Spleen (tissue), 11 donors: Measurements from ENCODE around the gene C1orf174. TPM values are rescaled to one million over a fixed set of nuclear protein-coding genes. Genes with fewer than 3 reads are reported as not detected.

ENCODE experiments used
- DNase-seq: peaks from one replicate; pipeline ENCODE4 v3.0.0-alpha.2; 2020
- H3K27ac ChIP-seq, 8 donors: fragments of 200-600 bp; sonication (generic) in 7 of 8; 1 replicate in 4 of 8; 2 replicates in 4 of 8; pipeline versions ENCODE4 v1.5.0 to v1.8.0; 2016 to 2021; ENCODE audit warnings: inconsistent platforms in 4 of 8, mild to moderate bottlenecking in 4 of 8, moderate library complexity in 1 of 8
- H3K27me3 ChIP-seq, 7 donors: fragments of 200-600 bp; sonication (generic) in 6 of 7; replicated peaks in 1 of 7; 1 replicate in 4 of 7; 2 replicates in 3 of 7; pipeline versions ENCODE4 v1.5.0 to v1.8.0; 2016 to 2021; ENCODE audit warnings: inconsistent platforms in 3 of 7, mild to moderate bottlenecking in 1 of 7
- H3K36me3 ChIP-seq, 6 donors: fragments of 200-600 bp; sonication (generic) in 5 of 6; 1 replicate in 4 of 6; 2 replicates in 2 of 6; pipeline versions ENCODE4 v1.5.0 to v1.8.0; 2016 to 2021; ENCODE audit warnings: inconsistent platforms in 2 of 6
- H3K4me1 ChIP-seq, 6 donors: fragments of 200-600 bp; sonication (generic) in 5 of 6; 1 replicate in 3 of 6; 2 replicates in 3 of 6; pipeline versions ENCODE4 v1.5.0 to v1.8.0; 2016 to 2021; ENCODE audit warnings: inconsistent platforms in 3 of 6
- H3K4me3 ChIP-seq, 8 donors: fragments of 200-600 bp; sonication (generic) in 7 of 8; 1 replicate in 4 of 8; 2 replicates in 4 of 8; pipeline versions ENCODE4 v1.5.0 to v1.8.0; 2016 to 2021; ENCODE audit warnings: inconsistent platforms in 4 of 8, mild to moderate bottlenecking in 4 of 8, moderate library complexity in 2 of 8
- H3K9me3 ChIP-seq, 8 donors: fragments of 200-600 bp; sonication (generic) in 7 of 8; 1 replicate in 4 of 8; 2 replicates in 4 of 8; pipeline versions ENCODE4 v1.5.0 to v1.8.0; 2016 to 2021; ENCODE audit warnings: inconsistent platforms in 4 of 8
- POLR2A ChIP-seq, 3 donors: fragments of 450-650 bp; IDR thresholded peaks; one replicate each; pipeline ENCODE4 v1.5.1; 2017; ENCODE audit warnings: antibody characterized with exemption in 3 of 3, mild to moderate bottlenecking in 1 of 3
- POLR2AphosphoS5 ChIP-seq, 3 donors: sonication (generic); formaldehyde crosslinking; IDR thresholded peaks; one replicate each; pipeline ENCODE4 v1.5.1; 2017; ENCODE audit warnings: antibody characterized with exemption in 3 of 3
- WGBS, 5 donors: extraction: QIAGEN DNeasy Blood & Tissue Kit in 3 of 5; methylation state at CpG; one replicate each; pipeline versions ENCODE4 v1.1.5 to v1.1.7; 2013 to 2018; 5-methylcytosine and 5-hydroxymethylcytosine counted together
- intact Hi-C: fragments of 100-400 bp; cut with DNase I; formaldehyde crosslinking; loops from one replicate; pipeline ENCODE4 v1.15.0; 2023; ENCODE audit warnings: low total_unique reads
- polyA plus RNA-seq, 3 donors: library from polyadenylated mRNA; stranded (reverse); fragments of 200-250 nt; gene quantifications; one replicate each; pipeline ENCODE4 v1.2.1, GENCODE V29; 2013
- total RNA-seq, 7 donors: library from RNA; depleted of rRNA in 3 of 7; stranded (reverse); fragments of >200 nt in 3 of 7; fragmentation: NEBNext Ultra II Directional in 4 of 7; extraction: Animal tissue kit (Norgen Biotek cat#: 25700) in 4 of 7; gene quantifications; one replicate each; pipeline versions ENCODE4 v1.1.0 to v1.2.1, GENCODE V29; 2016 to 2021
- TF ChIP-seq, protein P1 (sequence below), 11 experiments: fragments of 200-600 bp in 7 of 11; fragments of 450-650 bp in 4 of 11; sonication (generic) in 4 of 11; IDR thresholded peaks in 8 of 11; conservative IDR thresholded peaks in 3 of 11; 1 replicate in 7 of 11; 2 replicates in 4 of 11; pipeline versions ENCODE4 v1.4.0 to v1.8.0; 2016 to 2021; ENCODE audit warnings: antibody characterized with exemption in 11 of 11, inconsistent platforms in 4 of 11, mild to moderate bottlenecking in 1 of 11
- donor health status: healthy with polysubstance abuse.
- donor health status: DM: no; HTN: no; CAD: no; lungs with moderate emphysema.
- donor health status: DM: no; HTN: no; CAD: no.
- donor health status: Bipolar disorder and iron deficiency.
- donor health status: healthy.
- donor health status: DM: no; HTN: no; CAD: no.
- donor health status: DM: yes; HTN: yes; CAD: no.

C1orf174 gene
- total and polyA plus RNA-seq, 10 donors, result 14.9 to 34.5 (median 21.8) TPM

DNA sequence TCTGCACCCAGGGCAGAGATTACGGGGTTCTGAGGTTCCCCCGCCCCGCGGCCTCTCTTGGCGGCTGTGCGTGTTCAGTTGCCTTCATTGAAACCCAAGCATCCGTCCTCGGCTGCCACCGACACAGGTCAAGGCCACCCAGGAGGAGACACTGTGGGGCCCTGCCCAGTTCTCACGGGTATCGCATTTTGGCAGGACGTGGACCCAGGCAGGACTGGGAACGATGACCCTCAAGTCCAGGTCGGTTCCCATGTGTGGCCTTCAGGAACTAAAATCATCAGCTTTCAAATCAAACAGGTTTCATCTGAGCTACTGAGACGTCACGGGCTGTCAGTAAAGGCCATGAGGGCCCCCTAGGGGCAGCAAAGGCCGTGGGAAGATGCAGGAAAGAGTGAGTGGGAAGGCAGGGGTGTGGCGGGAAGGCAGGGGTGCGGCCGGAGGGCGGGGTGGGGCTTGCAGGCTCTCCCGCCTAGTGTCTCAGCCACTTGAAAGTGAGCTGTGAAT is 7.0 kb upstream of the C1orf174 start:
- Histone ChIP-seq H3K9me3 (no peaks in the 10 kb centered on the region), H3K4me3 (no peak overlapping the region), H3K4me1 (peaks cover 0 to 71% (median 23%) of the 10 kb centered on the region in 6 donors), H3K27ac (no peak overlapping the region), H3K36me3 (no peaks in the 10 kb centered on the region), H3K27me3 (peaks cover 0 to 20% (median 4%) of the 10 kb centered on the region in 7 donors)
- 54 to 63% (median 61%) methylated on average over 21 to 22 of the region's 22 CpGs for WGBS, 5 donors
- DNase-seq, result peak; percentile 78
- TF ChIP-seq POLR2A (IDR thresholded peaks at IDR 0.05) (no peak), POLR2AphosphoS5 (IDR thresholded peaks at IDR 0.05) (peak in 1 of 3 donors; percentile 9)
- TF ChIP-seq, protein P1, sequence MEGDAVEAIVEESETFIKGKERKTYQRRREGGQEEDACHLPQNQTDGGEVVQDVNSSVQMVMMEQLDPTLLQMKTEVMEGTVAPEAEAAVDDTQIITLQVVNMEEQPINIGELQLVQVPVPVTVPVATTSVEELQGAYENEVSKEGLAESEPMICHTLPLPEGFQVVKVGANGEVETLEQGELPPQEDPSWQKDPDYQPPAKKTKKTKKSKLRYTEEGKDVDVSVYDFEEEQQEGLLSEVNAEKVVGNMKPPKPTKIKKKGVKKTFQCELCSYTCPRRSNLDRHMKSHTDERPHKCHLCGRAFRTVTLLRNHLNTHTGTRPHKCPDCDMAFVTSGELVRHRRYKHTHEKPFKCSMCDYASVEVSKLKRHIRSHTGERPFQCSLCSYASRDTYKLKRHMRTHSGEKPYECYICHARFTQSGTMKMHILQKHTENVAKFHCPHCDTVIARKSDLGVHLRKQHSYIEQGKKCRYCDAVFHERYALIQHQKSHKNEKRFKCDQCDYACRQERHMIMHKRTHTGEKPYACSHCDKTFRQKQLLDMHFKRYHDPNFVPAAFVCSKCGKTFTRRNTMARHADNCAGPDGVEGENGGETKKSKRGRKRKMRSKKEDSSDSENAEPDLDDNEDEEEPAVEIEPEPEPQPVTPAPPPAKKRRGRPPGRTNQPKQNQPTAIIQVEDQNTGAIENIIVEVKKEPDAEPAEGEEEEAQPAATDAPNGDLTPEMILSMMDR (IDR thresholded peaks at IDR 0.05 in 8 of 11, conservative IDR thresholded peaks at IDR 0.05 in 3 of 11), result peak in 4 of 11 experiments; percentile 9 to 31 (median 21)
- intact Hi-C loops, result no loop called here

DNA sequence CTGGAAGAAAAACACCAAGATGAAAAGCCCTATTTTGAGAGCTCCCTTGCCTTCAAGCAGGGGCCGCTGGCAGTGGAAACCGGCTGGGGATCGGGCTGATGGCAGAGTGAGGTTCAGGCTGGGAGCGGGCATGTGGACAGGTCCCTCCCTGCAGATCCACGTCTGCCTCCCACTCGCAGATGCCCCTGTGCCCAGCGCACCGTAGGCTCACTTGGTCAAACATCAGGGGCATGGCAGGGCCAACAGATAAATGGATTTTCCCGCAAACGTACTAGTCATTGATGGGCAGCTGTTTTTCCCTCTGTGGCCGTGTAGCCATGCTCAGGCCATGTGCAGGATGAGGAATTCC is 6.6 kb upstream of the C1orf174 start:
- DNase-seq, result peak; percentile 66
- WGBS, 5 donors, result 84 to 97% (median 87%) methylated on average over 10 to 11 of the region's 11 CpGs
- intact Hi-C loops, result no loop called here

DNA sequence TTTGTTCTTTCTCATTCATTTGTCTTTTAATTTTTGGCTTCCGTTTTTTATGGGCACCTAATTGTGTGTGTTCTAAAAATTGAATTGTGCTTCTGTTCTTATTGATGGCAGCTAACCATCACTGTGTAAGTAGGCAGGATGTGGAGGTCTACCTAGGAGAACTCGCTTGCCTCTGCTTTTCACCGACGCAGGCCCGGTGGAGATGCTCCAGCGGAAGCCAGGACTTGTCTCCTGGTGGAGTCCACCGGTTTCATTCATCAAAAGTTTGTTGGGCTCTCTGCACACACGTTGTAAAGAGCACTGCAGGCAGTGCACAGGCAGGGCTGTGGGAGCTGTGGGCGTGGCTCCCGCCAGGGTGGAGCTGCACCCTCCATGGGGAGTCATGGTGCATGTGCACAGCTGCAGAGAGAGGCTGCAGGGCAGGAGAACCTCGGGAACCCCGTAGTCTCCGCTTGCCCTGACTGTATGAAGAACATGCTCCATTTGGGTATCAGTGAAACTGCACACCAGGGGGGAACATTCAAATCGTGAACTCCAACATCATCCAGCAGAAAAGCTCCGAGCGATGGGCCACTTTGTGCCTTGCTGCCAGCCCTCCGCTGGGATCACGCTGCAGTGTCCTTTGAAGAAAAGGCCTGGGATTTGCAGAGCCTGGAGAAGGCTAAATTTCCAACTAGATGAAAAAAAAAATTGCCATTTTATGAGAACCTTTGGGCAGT is 6.0 kb upstream of the C1orf174 start:
- 79 to 89% (median 84%) methylated on average over 15 to 18 of the region's 18 CpGs for WGBS, 5 donors
- Histone ChIP-seq H3K4me1 (peaks cover 4 to 76% (median 28%) of the 10 kb centered on the region in 6 donors), H3K27ac (no peak overlapping the region), H3K27me3 (peaks cover 0 to 12% (median 3%) of the 10 kb centered on the region in 7 donors), H3K4me3 (no peak overlapping the region), H3K9me3 (no peaks in the 10 kb centered on the region), H3K36me3 (no peaks in the 10 kb centered on the region)
- intact Hi-C loops, result no loop called here
- DNase-seq, result peak; percentile 70
- TF ChIP-seq POLR2AphosphoS5 (IDR thresholded peaks at IDR 0.05) (no peak), POLR2A (IDR thresholded peaks at IDR 0.05) (no peak)
- TF ChIP-seq, protein P1 (IDR thresholded peaks at IDR 0.05 in 8 of 11, conservative IDR thresholded peaks at IDR 0.05 in 3 of 11), result no peak

More for the DNA sequence above, 6.6 kb upstream of the C1orf174 start:
- Histone ChIP-seq H3K36me3 (no peaks in the 10 kb centered on the region), H3K27ac (no peak overlapping the region), H3K9me3 (no peaks in the 10 kb centered on the region), H3K4me1 (peaks cover 0 to 75% (median 25%) of the 10 kb centered on the region in 6 donors), H3K27me3 (peaks cover 0 to 18% (median 4%) of the 10 kb centered on the region in 7 donors), H3K4me3 (no peak overlapping the region)
- TF ChIP-seq, protein P1 (IDR thresholded peaks at IDR 0.05 in 8 of 11, conservative IDR thresholded peaks at IDR 0.05 in 3 of 11), result no peak
- TF ChIP-seq POLR2A (IDR thresholded peaks at IDR 0.05) (no peak), POLR2AphosphoS5 (IDR thresholded peaks at IDR 0.05) (no peak)

DNA sequence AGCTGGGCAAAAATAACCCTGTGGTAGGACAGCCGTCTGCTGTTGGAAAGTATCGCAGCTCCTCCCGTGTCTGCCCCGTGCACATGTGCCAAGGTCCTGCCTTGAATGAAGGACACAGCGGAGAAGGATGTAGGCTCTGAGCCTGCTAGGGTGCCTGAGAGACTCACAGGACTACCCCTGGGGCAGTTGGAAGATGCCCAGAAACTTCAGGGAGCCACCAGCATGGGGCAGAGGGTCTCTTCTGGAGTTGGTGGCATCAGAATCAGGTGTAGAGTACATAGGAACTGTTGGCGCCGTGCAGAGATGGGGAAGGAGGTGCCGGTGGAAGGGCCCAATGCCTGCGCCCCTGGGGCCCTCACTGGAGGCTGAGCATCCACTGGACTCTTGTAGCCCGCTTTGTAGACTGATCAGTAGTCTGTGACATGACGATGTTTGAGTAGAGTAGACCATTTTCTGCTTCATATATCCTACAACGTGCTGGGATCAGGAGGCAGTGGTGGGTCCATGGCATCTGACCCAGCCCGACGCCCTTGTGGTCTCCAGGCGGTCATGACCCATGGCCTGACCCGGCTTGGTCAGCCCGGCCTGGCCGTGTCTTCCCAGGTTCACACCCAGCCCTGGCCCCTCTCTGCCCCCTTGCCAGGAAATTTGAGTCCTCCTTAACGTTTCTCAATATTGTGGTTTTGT is 5.3 kb upstream of the C1orf174 start:
- Histone ChIP-seq H3K36me3 (no peaks in the 10 kb centered on the region), H3K9me3 (no peaks in the 10 kb centered on the region), H3K27me3 (peaks cover 0 to 5% (median 0%) of the 10 kb centered on the region in 7 donors), H3K27ac (no peak overlapping the region), H3K4me3 (no peak overlapping the region), H3K4me1 (peaks cover 4 to 69% (median 21%) of the 10 kb centered on the region in 6 donors)
- intact Hi-C loops, result no loop called here
- peak; percentile 75 for DNase-seq
- TF ChIP-seq POLR2A (IDR thresholded peaks at IDR 0.05) (no peak), POLR2AphosphoS5 (IDR thresholded peaks at IDR 0.05) (no peak)
- TF ChIP-seq, protein P1 (IDR thresholded peaks at IDR 0.05 in 8 of 11, conservative IDR thresholded peaks at IDR 0.05 in 3 of 11), result no peak
- 78 to 91% (median 85%) methylated on average over 19 of the region's 19 CpGs for WGBS, 5 donors
